Caco-2 (cell line): Measurements from ENCODE around the gene WWTR1. TPM values are rescaled to one million over a fixed set of nuclear protein-coding genes. Genes with fewer than 3 reads are reported as not detected.

Experiments
- BruUV-seq: library from RNA; stranded (reverse); fragments of 400-500 nt; replicated peaks from 2 replicates; lab custom pipeline; 2021; lab: Mats Ljungman, UMichigan
- CTCF ChIA-PET: fragments of 300-600 bp; sonication (Branson Sonifier 250); formaldehyde crosslinking; loops from one replicate; lab custom pipeline; 2022; ENCODE audit warnings: antibody characterized with exemption; lab: Charles Lee
- POLR2A ChIA-PET: fragments of 300-600 bp; sonication (Branson Sonifier 250); formaldehyde crosslinking; loops from one replicate; lab custom pipeline; 2022; ENCODE audit warnings: antibody characterized with exemption; lab: Charles Lee
- DNase-seq, 2 experiments: peaks; one replicate each; pipeline versions ENCODE4 v3.0.0 to v3.0.0-alpha.2; 2020 to 2022
- H3K27me3 ChIP-seq: replicated peaks from 2 replicates; pipeline ENCODE4 v1.6.0; 2011; ENCODE audit warnings: low read length; ENCODE audit not compliant: control insufficient read depth, insufficient read depth
- H3K36me3 ChIP-seq: 2 replicates; pipeline ENCODE4 v1.5.1; 2011; ENCODE audit warnings: low read length; ENCODE audit not compliant: control insufficient read depth, insufficient read depth
- H3K4me1 ChIP-seq: fragments of 250-450 bp; sonication (Bioruptor Pico); 2 replicates; pipeline ENCODE4 v1.5.1; 2020; ENCODE audit warnings: mild to moderate bottlenecking
- H3K4me3 ChIP-seq: 2 replicates; pipeline ENCODE4 v1.5.1; 2011; ENCODE audit warnings: low read depth, mild to moderate bottlenecking, control low read depth, low read length
- H3K9me3 ChIP-seq: fragments of 250-450 bp; sonication (Bioruptor Pico); 2 replicates; pipeline ENCODE4 v1.5.1; 2020; ENCODE audit warnings: mild to moderate bottlenecking, moderate library complexity
- H3K27ac Mint-ChIP-seq: one replicate; pipeline ENCODE4 v1.8.0; 2022; ENCODE audit warnings: mixed read lengths; ENCODE audit not compliant: unreplicated experiment
- H3K27me3 Mint-ChIP-seq: one replicate; pipeline ENCODE4 v1.8.0; 2022; ENCODE audit warnings: mixed read lengths; ENCODE audit not compliant: insufficient read depth, unreplicated experiment
- H3K36me3 Mint-ChIP-seq: one replicate; pipeline ENCODE4 v1.8.0; 2022; ENCODE audit warnings: mild to moderate bottlenecking, mixed read lengths; ENCODE audit not compliant: insufficient read depth, unreplicated experiment
- H3K4me1 Mint-ChIP-seq: one replicate; pipeline ENCODE4 v1.8.0; 2022; ENCODE audit warnings: low read depth, mixed read lengths; ENCODE audit not compliant: unreplicated experiment
- H3K4me3 Mint-ChIP-seq: one replicate; pipeline ENCODE4 v1.8.0; 2022; ENCODE audit warnings: mild to moderate bottlenecking, moderate library complexity, mixed read lengths; ENCODE audit not compliant: unreplicated experiment
- H3K9me3 Mint-ChIP-seq: one replicate; pipeline ENCODE4 v1.8.0; 2022; ENCODE audit warnings: mixed read lengths; ENCODE audit not compliant: unreplicated experiment
- intact Hi-C: fragments of 100-400 bp; cut with micrococcal nuclease; formaldehyde crosslinking; loops from one replicate; pipeline ENCODE4 v1.10.0; 2022; ENCODE audit not compliant: unreplicated experiment
- total RNA-seq: library from RNA; stranded (reverse); gene quantifications from 2 replicates; pipeline ENCODE4 v1.2.3, GENCODE V29; 2022
- TF ChIP-seq, protein P1 (sequence below), 2 experiments: fragments of 200-600 bp in 1 of 2; IDR thresholded peaks; 1 replicate in 1 of 2; 2 replicates in 1 of 2; pipeline versions ENCODE4 v1.5.1 to v1.8.0; 2011 to 2022; ENCODE audit warnings: antibody characterized with exemption in 1 of 2, control low read depth in 1 of 2, inconsistent platforms in 1 of 2, low read depth in 1 of 2, low read length in 1 of 2, mild to moderate bottlenecking in 1 of 2, moderate library complexity in 1 of 2; ENCODE audit not compliant: insufficient read depth in 1 of 2, severe bottlenecking in 1 of 2, unreplicated experiment in 1 of 2

The WWTR1 gene
- total RNA-seq, 1 experiment from 2014 or later: 16.2 TPM

DNA sequence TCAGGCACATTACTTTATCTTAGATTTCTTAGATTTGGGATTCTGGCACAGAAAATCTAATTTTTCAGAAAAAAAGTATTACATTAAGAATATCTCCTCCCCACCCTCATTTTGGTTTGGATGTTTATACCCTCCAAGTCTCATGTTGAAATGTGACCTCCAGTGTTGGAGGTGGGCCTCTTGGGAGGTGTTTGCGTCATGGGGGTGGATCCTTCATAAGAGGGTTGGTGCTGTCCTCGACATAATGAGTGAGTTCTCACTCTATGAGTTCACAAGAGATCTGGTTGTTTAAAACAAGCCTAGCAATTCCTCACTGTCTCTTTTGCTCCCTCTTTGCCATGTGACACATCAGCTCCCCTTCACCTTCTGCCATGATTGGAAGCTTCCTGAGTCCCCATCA lies 45.6 kb upstream of the WWTR1 start:
- intact Hi-C loops: no loop called here
- ChIA-PET CTCF (no interaction called here), POLR2A (no interaction called here)
- Mint-ChIP-seq H3K27ac (no peak overlapping the region), H3K36me3 (no peaks in the 10 kb centered on the region), H3K4me3 (no peak overlapping the region), H3K9me3 (peaks cover 13% of the 10 kb centered on the region), H3K4me1 (no peaks in the 10 kb centered on the region), H3K27me3 (no peaks in the 10 kb centered on the region)
- TF ChIP-seq, protein P1, sequence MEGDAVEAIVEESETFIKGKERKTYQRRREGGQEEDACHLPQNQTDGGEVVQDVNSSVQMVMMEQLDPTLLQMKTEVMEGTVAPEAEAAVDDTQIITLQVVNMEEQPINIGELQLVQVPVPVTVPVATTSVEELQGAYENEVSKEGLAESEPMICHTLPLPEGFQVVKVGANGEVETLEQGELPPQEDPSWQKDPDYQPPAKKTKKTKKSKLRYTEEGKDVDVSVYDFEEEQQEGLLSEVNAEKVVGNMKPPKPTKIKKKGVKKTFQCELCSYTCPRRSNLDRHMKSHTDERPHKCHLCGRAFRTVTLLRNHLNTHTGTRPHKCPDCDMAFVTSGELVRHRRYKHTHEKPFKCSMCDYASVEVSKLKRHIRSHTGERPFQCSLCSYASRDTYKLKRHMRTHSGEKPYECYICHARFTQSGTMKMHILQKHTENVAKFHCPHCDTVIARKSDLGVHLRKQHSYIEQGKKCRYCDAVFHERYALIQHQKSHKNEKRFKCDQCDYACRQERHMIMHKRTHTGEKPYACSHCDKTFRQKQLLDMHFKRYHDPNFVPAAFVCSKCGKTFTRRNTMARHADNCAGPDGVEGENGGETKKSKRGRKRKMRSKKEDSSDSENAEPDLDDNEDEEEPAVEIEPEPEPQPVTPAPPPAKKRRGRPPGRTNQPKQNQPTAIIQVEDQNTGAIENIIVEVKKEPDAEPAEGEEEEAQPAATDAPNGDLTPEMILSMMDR (IDR thresholded peaks at IDR 0.05; ENCODE audit: insufficient read depth in 1 of 2, low read depth in 1 of 2, low read length in 1 of 2, severe bottlenecking in 1 of 2, unreplicated experiment in 1 of 2): no peak
- H3K9me3 ChIP-seq: peaks cover 3% of the 10 kb centered on the region
- H3K4me1 ChIP-seq: no peaks in the 10 kb centered on the region
- H3K36me3 ChIP-seq: no peaks in the 10 kb centered on the region
- DNase-seq: no peak
- no peaks in the 10 kb centered on the region for H3K27me3 ChIP-seq
- no peak overlapping the region for H3K4me3 ChIP-seq
- no TSS peak for BruUV-seq

DNA sequence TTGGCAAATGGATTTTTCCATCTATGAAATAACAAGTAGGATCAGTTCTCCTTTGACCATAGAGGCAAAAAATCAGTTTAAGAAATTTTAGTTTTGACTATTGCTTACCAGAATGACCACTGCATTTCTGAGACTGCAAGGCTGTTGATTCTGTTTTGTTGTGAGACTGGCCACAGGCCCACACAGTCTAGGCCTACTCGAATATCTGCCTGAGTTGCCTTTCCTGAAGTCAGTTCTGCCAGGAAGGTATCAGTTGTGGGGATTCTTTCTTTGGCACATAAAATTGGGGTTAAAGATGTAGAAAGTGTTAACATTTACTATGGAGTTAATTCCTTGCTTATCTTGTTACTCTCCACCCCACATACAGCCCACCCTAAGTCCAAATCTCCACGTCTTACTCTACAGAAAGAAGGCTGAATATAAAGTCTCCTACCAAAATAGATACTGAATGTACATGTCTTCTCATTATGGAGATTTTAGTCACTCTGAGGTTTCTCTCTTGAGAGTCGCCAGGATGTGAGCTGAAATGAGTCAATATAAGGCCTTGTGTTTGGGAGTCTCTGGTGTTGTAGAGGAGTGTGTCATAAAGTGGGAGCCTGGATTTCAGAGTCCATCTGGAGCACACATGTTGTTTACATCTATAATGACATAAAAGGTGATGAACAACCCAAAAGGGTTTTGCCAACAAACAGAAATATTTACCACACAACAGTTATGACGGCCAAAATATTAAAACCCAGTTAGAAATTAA lies 45.0 kb upstream of the WWTR1 start:
- H3K4me1 ChIP-seq: no peaks in the 10 kb centered on the region
- TF ChIP-seq, protein P1 (IDR thresholded peaks at IDR 0.05; ENCODE audit: insufficient read depth in 1 of 2, low read depth in 1 of 2, low read length in 1 of 2, severe bottlenecking in 1 of 2, unreplicated experiment in 1 of 2): no peak
- Mint-ChIP-seq H3K4me1 (no peaks in the 10 kb centered on the region), H3K36me3 (no peaks in the 10 kb centered on the region), H3K27me3 (no peaks in the 10 kb centered on the region), H3K4me3 (no peak overlapping the region), H3K9me3 (peaks cover 19% of the 10 kb centered on the region), H3K27ac (no peak overlapping the region)
- no peaks in the 10 kb centered on the region for H3K27me3 ChIP-seq
- BruUV-seq: no TSS peak
- H3K36me3 ChIP-seq: no peaks in the 10 kb centered on the region
- H3K4me3 ChIP-seq: no peak overlapping the region
- no peak for DNase-seq
- intact Hi-C loops: no loop called here
- POLR2A ChIA-PET: no interaction called here
- H3K9me3 ChIP-seq: peaks cover 8% of the 10 kb centered on the region
- CTCF ChIA-PET: no interaction called here

DNA sequence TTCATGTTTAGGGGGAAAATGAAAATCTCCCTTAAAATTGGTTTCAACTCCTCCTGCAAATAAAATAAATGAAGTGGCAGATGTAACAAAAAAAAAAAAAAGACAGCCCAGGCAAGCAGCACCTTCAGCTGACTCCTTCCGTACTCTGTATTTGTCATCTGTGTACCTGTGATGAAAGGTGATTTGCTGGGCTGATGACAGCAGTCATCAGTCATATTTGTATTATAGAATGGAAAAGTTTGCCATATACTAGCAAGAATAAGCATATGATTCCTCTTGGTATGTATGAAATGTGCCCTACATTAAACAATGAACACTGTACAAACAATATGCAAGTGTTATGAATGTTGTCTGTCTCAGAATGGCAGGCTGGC lies 44.1 kb upstream of the WWTR1 start:
- ChIA-PET CTCF (no interaction called here), POLR2A (no interaction called here)
- DNase-seq: no peak
- no peak overlapping the region for H3K27ac Mint-ChIP-seq
- Histone ChIP-seq H3K36me3 (no peaks in the 10 kb centered on the region), H3K4me1 (no peaks in the 10 kb centered on the region), H3K9me3 (peaks cover 9% of the 10 kb centered on the region), H3K27me3 (no peaks in the 10 kb centered on the region), H3K4me3 (no peak overlapping the region)
- H3K9me3 Mint-ChIP-seq: peaks cover 28% of the 10 kb centered on the region
- H3K4me1 Mint-ChIP-seq: no peaks in the 10 kb centered on the region
- H3K27me3 Mint-ChIP-seq: no peaks in the 10 kb centered on the region
- TF ChIP-seq, protein P1 (IDR thresholded peaks at IDR 0.05; ENCODE audit: insufficient read depth in 1 of 2, low read depth in 1 of 2, low read length in 1 of 2, severe bottlenecking in 1 of 2, unreplicated experiment in 1 of 2): no peak
- no TSS peak for BruUV-seq
- H3K36me3 Mint-ChIP-seq: no peaks in the 10 kb centered on the region
- intact Hi-C loops: no loop called here
- H3K4me3 Mint-ChIP-seq: no peak overlapping the region
